ENCODE data around the gene TMEM184B.

- TF ChIP-seq, protein P1, sequence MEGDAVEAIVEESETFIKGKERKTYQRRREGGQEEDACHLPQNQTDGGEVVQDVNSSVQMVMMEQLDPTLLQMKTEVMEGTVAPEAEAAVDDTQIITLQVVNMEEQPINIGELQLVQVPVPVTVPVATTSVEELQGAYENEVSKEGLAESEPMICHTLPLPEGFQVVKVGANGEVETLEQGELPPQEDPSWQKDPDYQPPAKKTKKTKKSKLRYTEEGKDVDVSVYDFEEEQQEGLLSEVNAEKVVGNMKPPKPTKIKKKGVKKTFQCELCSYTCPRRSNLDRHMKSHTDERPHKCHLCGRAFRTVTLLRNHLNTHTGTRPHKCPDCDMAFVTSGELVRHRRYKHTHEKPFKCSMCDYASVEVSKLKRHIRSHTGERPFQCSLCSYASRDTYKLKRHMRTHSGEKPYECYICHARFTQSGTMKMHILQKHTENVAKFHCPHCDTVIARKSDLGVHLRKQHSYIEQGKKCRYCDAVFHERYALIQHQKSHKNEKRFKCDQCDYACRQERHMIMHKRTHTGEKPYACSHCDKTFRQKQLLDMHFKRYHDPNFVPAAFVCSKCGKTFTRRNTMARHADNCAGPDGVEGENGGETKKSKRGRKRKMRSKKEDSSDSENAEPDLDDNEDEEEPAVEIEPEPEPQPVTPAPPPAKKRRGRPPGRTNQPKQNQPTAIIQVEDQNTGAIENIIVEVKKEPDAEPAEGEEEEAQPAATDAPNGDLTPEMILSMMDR (IDR thresholded peaks at IDR 0.05), result no peak
- no peak for TF ChIP-seq POLR2A (IDR thresholded peaks at IDR 0.05)
Observed at GRCh38 chr22:38269466-38269865, 3.3 kb downstream of the TMEM184B start.
